A549 (cell line): Measurements from ENCODE around the gene GRIN3A. TPM values are rescaled to one million over a fixed set of nuclear protein-coding genes. Genes with fewer than 3 reads are reported as not detected.

Experiments used
- ATAC-seq, 2 experiments: fragments of 200-7000 bp in 1 of 2; fragments of >200 bp in 1 of 2; cut with Nextera tagmentation in 1 of 2; cut with Tn5 transposase in 1 of 2; 3 replicates each; pipeline versions ENCODE4 v1.8.0 to v1.9.1; 2018 to 2020; ENCODE audit warnings: mild to moderate bottlenecking in 1 of 2, moderate library complexity in 1 of 2
- CTCF ChIA-PET: fragments of 300-600 bp; sonication (Branson Sonifier 250); formaldehyde crosslinking; extraction: SDS; loops from one replicate; lab custom pipeline; 2021; ENCODE audit warnings: antibody characterized with exemption, inconsistent platforms; lab: Yijun Ruan, JAX
- POLR2A ChIA-PET: fragments of 350-600 bp; formaldehyde crosslinking; extraction: SDS; loops from one replicate; lab custom pipeline; 2021; ENCODE audit warnings: antibody characterized with exemption, inconsistent platforms; lab: Yijun Ruan, JAX
- DNase-seq, 2 experiments: peaks; one replicate each; pipeline versions ENCODE4 v3.0.0 to v3.0.0-alpha.2; 2011 to 2016; ENCODE audit warnings: low read depth in 1 of 2, low spot score in 1 of 2
- FAIRE-seq: peaks from 2 replicates; lab custom pipeline; 2011; peaks lifted over from hg19 to GRCh38; lab: Jason Lieb, UNC
- H3K27ac ChIP-seq, 2 experiments: fragments of >200 bp; sonication (Bioruptor Twin); formaldehyde crosslinking; 3 replicates each; pipeline ENCODE4 v1.5.1; 2016 to 2017
- H3K4me1 ChIP-seq: fragments of >200 bp; sonication (Bioruptor Twin); formaldehyde crosslinking; 3 replicates; pipeline ENCODE4 v1.6.1; 2016
- H3K4me2 ChIP-seq: fragments of >200 bp; sonication (Bioruptor Twin); formaldehyde crosslinking; 3 replicates; pipeline ENCODE4 v1.6.1; 2016
- H3K4me3 ChIP-seq: fragments of >200 bp; sonication (Bioruptor Twin); formaldehyde crosslinking; 3 replicates; pipeline ENCODE4 v1.5.1; 2016
- H3K9me3 ChIP-seq: fragments of >200 bp; sonication (Bioruptor Twin); formaldehyde crosslinking; 3 replicates; pipeline ENCODE4 v1.6.1; 2016
- BHLHE40 ChIP-seq: IDR thresholded peaks from 2 replicates; pipeline ENCODE4 v1.6.1; 2012; ENCODE audit warnings: low read depth, low read length, inconsistent platforms
- CEBPB ChIP-seq, 2 experiments: fragments of >200 bp in 1 of 2; sonication (Bioruptor Twin) in 1 of 2; formaldehyde crosslinking in 1 of 2; IDR thresholded peaks; 2 replicates each; pipeline ENCODE4 v1.6.1; 2012 to 2016
- CHD4 ChIP-seq: fragments of 200-600 bp; sonication (generic); IDR thresholded peaks from 2 replicates; pipeline ENCODE4 v1.6.1; 2016; ENCODE audit warnings: antibody characterized with exemption, mild to moderate bottlenecking, borderline replicate concordance
- FOSL2 ChIP-seq, 2 experiments: fragments of 450-650 bp in 1 of 2; fragments of >200 bp in 1 of 2; sonication (Bioruptor Twin) in 1 of 2; formaldehyde crosslinking; IDR thresholded peaks; 2 replicates each; pipeline versions ENCODE4 v1.5.0 to v1.6.1; 2016 to 2020; ENCODE audit warnings: mild to moderate bottlenecking in 1 of 2, moderate library complexity in 1 of 2
- FOXS1 ChIP-seq: fragments of 250-450 bp; sonication (Bioruptor Pico); IDR thresholded peaks from 2 replicates; pipeline ENCODE4 v1.5.0; 2020; ENCODE audit warnings: mild to moderate bottlenecking, moderate library complexity
- HMGXB4 ChIP-seq: fragments of 250-450 bp; sonication (Bioruptor Pico); IDR thresholded peaks from 2 replicates; pipeline ENCODE4 v1.5.0; 2021; ENCODE audit warnings: mild to moderate bottlenecking, moderate library complexity, borderline replicate concordance
- HOXB13 ChIP-seq: fragments of 250-450 bp; sonication (Bioruptor Pico); IDR thresholded peaks from 2 replicates; pipeline ENCODE4 v1.5.0; 2020; ENCODE audit warnings: low read depth, mild to moderate bottlenecking, moderate library complexity
- HOXB5 ChIP-seq: fragments of 250-450 bp; sonication (Bioruptor Pico); IDR thresholded peaks from 2 replicates; pipeline ENCODE4 v1.5.0; 2020; ENCODE audit warnings: mild to moderate bottlenecking, moderate library complexity
- JUNB ChIP-seq: fragments of >200 bp; sonication (Bioruptor Twin); formaldehyde crosslinking; IDR thresholded peaks from 2 replicates; pipeline ENCODE4 v1.6.1; 2016
- KDM1A ChIP-seq: fragments of 200-600 bp; sonication (generic); IDR thresholded peaks from 2 replicates; pipeline ENCODE4 v1.6.1; 2016; ENCODE audit warnings: low read depth, mild to moderate bottlenecking
- KDM5A ChIP-seq: fragments of 200-600 bp; sonication (generic); IDR thresholded peaks from 2 replicates; pipeline ENCODE4 v1.6.1; 2016; ENCODE audit warnings: antibody characterized with exemption, mild to moderate bottlenecking
- MAFK ChIP-seq: fragments of 450-650 bp; IDR thresholded peaks from 2 replicates; pipeline ENCODE4 v1.6.1; 2014; ENCODE audit not compliant: partially characterized antibody
- NFE2L2 ChIP-seq: fragments of 150-350 bp; conservative IDR thresholded peaks from 2 replicates; pipeline ENCODE4 v1.6.1; 2014; ENCODE audit warnings: low read length
- POLR2AphosphoS2 ChIP-seq: conservative IDR thresholded peaks from 2 replicates; pipeline ENCODE4 v1.6.1; 2012; ENCODE audit warnings: low read length, improper control_type of control experiment, inconsistent platforms
- RAD21 ChIP-seq, 2 experiments: fragments of >200 bp in 1 of 2; sonication (Bioruptor Twin) in 1 of 2; formaldehyde crosslinking in 1 of 2; IDR thresholded peaks in 1 of 2; conservative IDR thresholded peaks in 1 of 2; 2 replicates in 1 of 2; 3 replicates in 1 of 2; pipeline ENCODE4 v1.6.1; 2012 to 2018; ENCODE audit warnings: inconsistent platforms in 1 of 2
- RARB ChIP-seq: fragments of 250-450 bp; sonication (Bioruptor Pico); IDR thresholded peaks from 2 replicates; pipeline ENCODE4 v1.8.0; 2021; ENCODE audit warnings: mild to moderate bottlenecking, moderate library complexity
- RCOR1 ChIP-seq: fragments of 150-350 bp; IDR thresholded peaks from 2 replicates; pipeline ENCODE4 v1.6.1; 2014; ENCODE audit warnings: antibody characterized with exemption, low read length, low read depth
- RNF2 ChIP-seq: fragments of 200-600 bp; sonication (generic); IDR thresholded peaks from 2 replicates; pipeline ENCODE4 v1.6.1; 2016; ENCODE audit warnings: low read depth, mild to moderate bottlenecking, antibody characterized with exemption, moderate library complexity, borderline replicate concordance
- SMC3 ChIP-seq: fragments of >200 bp; sonication (Bioruptor Twin); formaldehyde crosslinking; IDR thresholded peaks from 3 replicates; pipeline ENCODE4 v1.6.1; 2018; ENCODE audit warnings: inconsistent platforms
- TP53 ChIP-seq: fragments of 250-450 bp; sonication (Bioruptor Pico); IDR thresholded peaks from 2 replicates; pipeline ENCODE4 v1.5.0; 2021; ENCODE audit warnings: mild to moderate bottlenecking, moderate library complexity
- ZNF302 ChIP-seq: fragments of 250-450 bp; sonication (Bioruptor Pico); IDR thresholded peaks from 2 replicates; pipeline ENCODE4 v1.9.0; 2021; ENCODE audit warnings: inconsistent platforms, mild to moderate bottlenecking, moderate library complexity
- WGBS: methylation state at CpG from one replicate; pipeline ENCODE4 v1.1.6; 2017; ENCODE audit errors: missing lambda C conversion rate; 5-methylcytosine and 5-hydroxymethylcytosine counted together
- polyA plus RNA-seq, 4 experiments: library from polyadenylated mRNA; depleted of rRNA in 3 of 4; stranded (reverse); fragments of >200 nt; fragmentation: RNase III in 1 of 4; extraction: RNeasy Plus Mini Kit Qiagen cat#74134 plus additional on column Dnase treatment in 1 of 4; gene quantifications; 2 replicates in 3 of 4; 3 replicates in 1 of 4; pipeline ENCODE4 v1.2.3, GENCODE V29; 2011 to 2017
- TF ChIP-seq, protein P1 (sequence below): fragments of >200 bp; sonication (Bioruptor Twin); formaldehyde crosslinking; IDR thresholded peaks from 3 replicates; pipeline ENCODE4 v1.6.1; 2016

The GRIN3A gene
- polyA plus RNA-seq, 2 of the 4 experiments (the other 2 are of a cell fraction) = not detected

DNA sequence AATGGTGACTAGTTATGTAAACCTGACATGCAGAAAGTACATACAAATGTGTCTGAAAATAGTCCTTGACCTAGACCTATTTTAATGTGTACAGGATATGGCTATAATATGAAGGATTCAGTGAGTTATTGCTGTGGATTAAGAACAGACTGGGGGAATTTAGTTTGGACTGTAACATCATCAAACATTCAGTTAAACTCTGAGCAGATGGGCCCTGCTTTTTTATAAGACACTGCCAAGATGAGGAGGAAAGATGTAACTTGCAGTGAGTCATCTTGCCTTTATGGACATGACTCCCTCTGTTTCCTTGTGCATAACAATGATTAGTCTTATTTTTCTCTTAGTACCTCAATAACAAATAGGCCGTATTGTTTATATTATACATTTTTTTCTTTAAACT is 155.9 kb downstream of the GRIN3A start:
- DNase-seq (peak in 1 of 2 experiments; percentile 29), ATAC-seq (peak; percentile 66 to 80)
- no peak overlapping the region for H3K4me2 ChIP-seq
- H3K4me1 ChIP-seq = peaks cover 11% of the 10 kb centered on the region; the same call in 1 of the 3 replicates
- ChIA-PET POLR2A (no interaction called here), CTCF (no interaction called here)
- 40% methylated on average over 1 of the region's 1 CpG for WGBS
- no peak overlapping the region for H3K4me3 ChIP-seq
- no peaks in the 10 kb centered on the region for H3K9me3 ChIP-seq
- H3K27ac ChIP-seq = peak overlapping the region in 1 of 2 experiments; percentile 34; a peak in 1 of 6 replicates
- TF ChIP-seq, protein P1, sequence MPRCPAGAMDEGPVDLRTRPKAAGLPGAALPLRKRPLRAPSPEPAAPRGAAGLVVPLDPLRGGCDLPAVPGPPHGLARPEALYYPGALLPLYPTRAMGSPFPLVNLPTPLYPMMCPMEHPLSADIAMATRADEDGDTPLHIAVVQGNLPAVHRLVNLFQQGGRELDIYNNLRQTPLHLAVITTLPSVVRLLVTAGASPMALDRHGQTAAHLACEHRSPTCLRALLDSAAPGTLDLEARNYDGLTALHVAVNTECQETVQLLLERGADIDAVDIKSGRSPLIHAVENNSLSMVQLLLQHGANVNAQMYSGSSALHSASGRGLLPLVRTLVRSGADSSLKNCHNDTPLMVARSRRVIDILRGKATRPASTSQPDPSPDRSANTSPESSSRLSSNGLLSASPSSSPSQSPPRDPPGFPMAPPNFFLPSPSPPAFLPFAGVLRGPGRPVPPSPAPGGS = no peak
- TF ChIP-seq FOSL2 (IDR thresholded peaks at IDR 0.05) (no peak), FOSL2 (CRISPR knock-in tag; IDR thresholded peaks at IDR 0.05) (peak; percentile 39)
- TF ChIP-seq, all 56 proteins: peak for 1
- no peak for FAIRE-seq

GRCh38 chr9:101579711-101580545 is 158.5 kb downstream of the GRIN3A start:
- CTCF ChIA-PET = interaction anchor here (0.6 to 2.0 kb wide), 5 partner anchors 8 to 131 kb away, joined by 3 to 8 read pairs (median 4); no protein-coding TSS in a partner anchor
- Histone ChIP-seq H3K4me1 (peaks cover 8% of the 10 kb centered on the region; the same call in 1 of the 3 replicates), H3K9me3 (no peaks in the 10 kb centered on the region), H3K4me2 (no peak overlapping the region), H3K27ac (no peak overlapping the region), H3K4me3 (no peak overlapping the region)
- WGBS = 71% methylated on average over 6 of the region's 6 CpGs
- TF ChIP-seq JUNB = no peak
- no peak for TF ChIP-seq CHD4
- TF ChIP-seq KDM5A = no peak
- no peak for TF ChIP-seq HOXB5 (CRISPR knock-in tag)
- no peak for TF ChIP-seq RNF2
- no peak for TF ChIP-seq TP53 (CRISPR knock-in tag)
- no peak for TF ChIP-seq POLR2AphosphoS2
- no peak for TF ChIP-seq BHLHE40
- no peak for TF ChIP-seq NFE2L2
- no peak for TF ChIP-seq HOXB13 (CRISPR knock-in tag)
- no peak for TF ChIP-seq CEBPB (IDR thresholded peaks at IDR 0.05)
- TF ChIP-seq RARB = no peak
- DNase-seq = no peak
- POLR2A ChIA-PET = no interaction called here
- no peak for ATAC-seq
- FAIRE-seq = no peak

- WGBS = 74% methylated on average over 3 of the region's 3 CpGs
- no peaks in the 10 kb centered on the region for H3K9me3 ChIP-seq
- H3K27ac ChIP-seq = no peak overlapping the region
- CTCF ChIA-PET = interaction anchor here (2.0 kb wide), 1 partner anchor 119 kb away, joined by 7 read pairs; no protein-coding TSS in a partner anchor
- POLR2A ChIA-PET = no interaction called here
- H3K4me1 ChIP-seq = peaks cover 8% of the 10 kb centered on the region; the same call in 1 of the 3 replicates
- DNase-seq (no peak), FAIRE-seq (no peak), ATAC-seq (no peak)
- H3K4me3 ChIP-seq = no peak overlapping the region
- no peak overlapping the region for H3K4me2 ChIP-seq
- TF ChIP-seq RCOR1 (no peak), RAD21 (conservative IDR thresholded peaks at IDR 0.05 in 1 of 2, IDR thresholded peaks at IDR 0.05 in 1 of 2) (no peak), HMGXB4 (CRISPR knock-in tag) (no peak), CHD4 (no peak), SMC3 (no peak), KDM1A (no peak), ZNF302 (CRISPR knock-in tag) (no peak), FOXS1 (no peak), NFE2L2 (no peak), MAFK (no peak)
- TF ChIP-seq, all 56 proteins: peak for 0
Observed at GRCh38 chr9:101578378-101578777, 160.1 kb downstream of the GRIN3A start.
